GM10266 (cell line): ENCODE data around the gene FKBP9.

Experiments used
- DNase-seq: peaks from one replicate; pipeline ENCODE4 v3.0.0; 2012; ENCODE audit errors: extremely low spot score
- CTCF ChIP-seq: IDR thresholded peaks from 2 replicates; pipeline ENCODE4 v1.5.1; 2012; ENCODE audit warnings: mild to moderate bottlenecking, low read depth; ENCODE audit not compliant: control insufficient read depth, insufficient read depth; ENCODE audit errors: missing control alignments

Gene FKBP9

GRCh38 chr7:33040803-33041516 lies 83.7 kb downstream of the FKBP9 start:
- DNase-seq, result peak; percentile 67
- no peak for TF ChIP-seq CTCF

- TF ChIP-seq CTCF, result no peak
- DNase-seq, result no peak
Measured at GRCh38 chr7:33041631-33042428, 84.6 kb downstream of the FKBP9 start.

GRCh38 chr7:33043501-33044400 lies 86.5 kb downstream of the FKBP9 start:
- TF ChIP-seq CTCF, result no peak
- DNase-seq, result no peak

DNA sequence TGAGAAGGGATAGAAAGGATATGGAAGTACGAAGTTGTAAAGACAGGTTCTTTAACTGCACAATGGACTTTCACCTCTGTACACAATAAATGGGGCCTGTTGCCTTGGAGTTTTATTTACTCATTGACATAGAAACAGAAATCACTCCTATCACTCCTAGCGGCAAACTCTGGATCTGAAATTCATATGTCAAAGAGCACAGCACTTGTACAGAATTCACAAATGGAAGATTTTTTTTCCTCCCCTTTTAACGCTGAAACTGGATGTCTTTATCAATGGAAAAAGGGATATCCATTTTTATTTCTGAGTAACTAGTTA lies 87.1 kb downstream of the FKBP9 start:
- no peak for TF ChIP-seq CTCF
- DNase-seq, result no peak

GRCh38 chr7:33044986-33045385 lies 87.7 kb downstream of the FKBP9 start:
- TF ChIP-seq CTCF, result no peak
- DNase-seq, result no peak

GRCh38 chr7:33048257-33048656 lies 91.0 kb downstream of the FKBP9 start:
- DNase-seq, result no peak
- no peak for TF ChIP-seq CTCF
